Keratinocyte (primary cell): ENCODE data around the gene LEAP2. TPM values are rescaled to one million over a fixed set of nuclear protein-coding genes. Genes with fewer than 3 reads are reported as not detected.
A peak's percentile ranks its signal among the peaks of the same experiment; 100 is the strongest.

Source experiments
- DNase-seq: peaks from one replicate; pipeline ENCODE4 v3.0.0-alpha.2; 2011; ENCODE audit warnings: low read depth, missing footprints, low spot score
- FAIRE-seq: peaks from 2 replicates; lab custom pipeline; 2011; peaks lifted over from hg19 to GRCh38; lab: Jason Lieb, UNC
- H2AFZ ChIP-seq: 2 replicates; pipeline ENCODE4 v1.6.0; 2012; ENCODE audit warnings: low read length, control low read depth, inconsistent platforms; ENCODE audit not compliant: control insufficient read depth
- H3K27ac ChIP-seq: 2 replicates; pipeline ENCODE4 v1.5.1; 2011; ENCODE audit warnings: low read length; ENCODE audit not compliant: control insufficient read depth, insufficient read depth
- H3K27me3 ChIP-seq: 3 replicates; pipeline ENCODE4 v1.6.0; 2011; ENCODE audit warnings: low read length; ENCODE audit not compliant: control insufficient read depth, insufficient read depth; ENCODE audit errors: extremely low read depth
- H3K36me3 ChIP-seq, 2 experiments: 2 replicates in 1 of 2; 3 replicates in 1 of 2; pipeline ENCODE4 v1.5.1; 2011; ENCODE audit warnings: low read length in 2 of 2, mild to moderate bottlenecking in 1 of 2; ENCODE audit not compliant: control insufficient read depth in 2 of 2, insufficient read depth in 2 of 2; ENCODE audit errors: extremely low read depth in 1 of 2
- H3K4me1 ChIP-seq: 3 replicates; pipeline ENCODE4 v1.5.1; 2011; ENCODE audit warnings: low read length; ENCODE audit not compliant: control insufficient read depth, insufficient read depth; ENCODE audit errors: extremely low read depth
- H3K4me2 ChIP-seq: 3 replicates; pipeline ENCODE4 v1.6.0; 2011; ENCODE audit warnings: low read depth, low read length; ENCODE audit not compliant: control insufficient read depth, insufficient read depth; ENCODE audit errors: extremely low read depth
- H3K4me3 ChIP-seq, 3 experiments: fragments of 200-600 bp in 1 of 3; sonication (generic) in 1 of 3; 2 replicates in 2 of 3; 3 replicates in 1 of 3; pipeline ENCODE4 v1.5.1; 2011 to 2016; ENCODE audit warnings: low read length in 3 of 3, mild to moderate bottlenecking in 3 of 3, control low read depth in 2 of 3, inconsistent platforms in 1 of 3, low read depth in 1 of 3, mixed read lengths in 1 of 3, mixed run types in 1 of 3, moderate library complexity in 1 of 3; ENCODE audit not compliant: control insufficient read depth in 2 of 3, insufficient read depth in 2 of 3; ENCODE audit errors: extremely low read depth in 1 of 3
- H3K79me2 ChIP-seq: 2 replicates; pipeline ENCODE4 v1.6.0; 2012; ENCODE audit warnings: low read length; ENCODE audit not compliant: control insufficient read depth, insufficient read depth
- H3K9ac ChIP-seq: 3 replicates; pipeline ENCODE4 v1.6.0; 2011; ENCODE audit warnings: low read length; ENCODE audit not compliant: control insufficient read depth, insufficient read depth; ENCODE audit errors: extremely low read depth
- H3K9me1 ChIP-seq: 3 replicates; pipeline ENCODE4 v1.6.0; 2011; ENCODE audit warnings: low read length; ENCODE audit not compliant: control insufficient read depth, insufficient read depth; ENCODE audit errors: extremely low read depth
- H3K9me3 ChIP-seq: 2 replicates; pipeline ENCODE4 v1.5.1; 2012; ENCODE audit warnings: low read depth, low read length; ENCODE audit not compliant: control insufficient read depth
- H4K20me1 ChIP-seq: 3 replicates; pipeline ENCODE4 v1.6.0; 2011; ENCODE audit warnings: low read length; ENCODE audit not compliant: control insufficient read depth, insufficient read depth; ENCODE audit errors: extremely low read depth
- EZH2 ChIP-seq: IDR thresholded peaks from one replicate; pipeline ENCODE4 v1.6.1; 2012; ENCODE audit warnings: inconsistent platforms, mild to moderate bottlenecking, low read length, moderate library complexity
- dilution Hi-C: fragments of 300-500 bp; cut with MboI; formaldehyde crosslinking; loops from one replicate; pipeline ENCODE4 v1.7.0; 2020; ENCODE audit warnings: low sequenced_read_pairs; ENCODE audit not compliant: extremely low pct_ligation_motif_present
- polyA plus RNA-seq, 5 experiments: library from polyadenylated mRNA; depleted of rRNA in 3 of 5; stranded (reverse) in 3 of 5; stranded (forward) in 1 of 5; unstranded in 1 of 5; fragments of >200 nt; gene quantifications; 1 replicate in 1 of 5; 2 replicates in 3 of 5; 3 replicates in 1 of 5; pipeline versions ENCODE4 v1.2.1 to v1.2.3, GENCODE V29; 2011 to 2012; ENCODE audit warnings: missing spikeins in 2 of 5, low read depth in 1 of 5, low replicate concordance in 1 of 5
- TF ChIP-seq, protein P1 (sequence below), 3 experiments: IDR thresholded peaks in 1 of 3; conservative IDR thresholded peaks in 1 of 3; optimal IDR thresholded peaks in 1 of 3; 2 replicates in 2 of 3; 3 replicates in 1 of 3; pipeline versions ENCODE3 to v1.5.1; 2011; ENCODE audit warnings: low read length in 3 of 3, mild to moderate bottlenecking in 3 of 3, moderate library complexity in 2 of 3, control low read depth in 1 of 3, inconsistent platforms in 1 of 3; ENCODE audit not compliant: insufficient read depth in 2 of 3; ENCODE audit errors: extremely low read depth in 1 of 3

The LEAP2 gene
- polyA plus RNA-seq, 1 donor (not counting 4 experiments of a cell fraction or from before 2014, with no cell fraction given), result 1.2 TPM

DNA sequence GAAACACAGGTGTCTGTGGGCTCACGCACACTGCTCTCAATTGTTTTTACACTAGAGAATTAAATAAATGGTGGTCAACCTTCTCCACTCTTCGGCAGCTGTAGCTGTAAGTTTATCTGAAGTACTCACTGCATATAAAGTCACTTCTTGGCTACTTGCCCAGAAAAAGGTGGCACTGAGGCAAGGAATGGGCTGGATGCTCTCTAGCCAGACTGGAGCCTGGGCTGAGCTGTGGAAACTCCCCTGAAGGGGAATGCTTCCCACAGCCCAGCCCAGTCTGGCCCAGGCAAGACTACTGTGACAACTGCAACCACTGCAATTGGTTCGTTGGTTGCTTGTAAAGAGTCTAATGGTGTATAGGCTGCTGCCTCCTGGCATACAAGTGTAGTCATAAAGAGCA lies 4.5 kb downstream of the LEAP2 start:
- no peak overlapping the region for H3K4me2 ChIP-seq
- no peaks in the 10 kb centered on the region for H3K27me3 ChIP-seq
- H3K36me3 ChIP-seq, result peaks cover 11 to 26% of the 10 kb centered on the region in 2 experiments
- H3K9me1 ChIP-seq, result no peaks in the 10 kb centered on the region
- no peak overlapping the region for H3K27ac ChIP-seq
- no peaks in the 10 kb centered on the region for H3K79me2 ChIP-seq
- TF ChIP-seq EZH2, result no peak
- TF ChIP-seq, protein P1, sequence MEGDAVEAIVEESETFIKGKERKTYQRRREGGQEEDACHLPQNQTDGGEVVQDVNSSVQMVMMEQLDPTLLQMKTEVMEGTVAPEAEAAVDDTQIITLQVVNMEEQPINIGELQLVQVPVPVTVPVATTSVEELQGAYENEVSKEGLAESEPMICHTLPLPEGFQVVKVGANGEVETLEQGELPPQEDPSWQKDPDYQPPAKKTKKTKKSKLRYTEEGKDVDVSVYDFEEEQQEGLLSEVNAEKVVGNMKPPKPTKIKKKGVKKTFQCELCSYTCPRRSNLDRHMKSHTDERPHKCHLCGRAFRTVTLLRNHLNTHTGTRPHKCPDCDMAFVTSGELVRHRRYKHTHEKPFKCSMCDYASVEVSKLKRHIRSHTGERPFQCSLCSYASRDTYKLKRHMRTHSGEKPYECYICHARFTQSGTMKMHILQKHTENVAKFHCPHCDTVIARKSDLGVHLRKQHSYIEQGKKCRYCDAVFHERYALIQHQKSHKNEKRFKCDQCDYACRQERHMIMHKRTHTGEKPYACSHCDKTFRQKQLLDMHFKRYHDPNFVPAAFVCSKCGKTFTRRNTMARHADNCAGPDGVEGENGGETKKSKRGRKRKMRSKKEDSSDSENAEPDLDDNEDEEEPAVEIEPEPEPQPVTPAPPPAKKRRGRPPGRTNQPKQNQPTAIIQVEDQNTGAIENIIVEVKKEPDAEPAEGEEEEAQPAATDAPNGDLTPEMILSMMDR (optimal IDR thresholded peaks at IDR 0.05 in 1 of 3, IDR thresholded peaks at IDR 0.05 in 1 of 3, conservative IDR thresholded peaks at IDR 0.05 in 1 of 3; ENCODE audit: extremely low read depth in 1 of 3, insufficient read depth in 2 of 3, low read length in 3 of 3), result no peak
- no peak overlapping the region for H3K9ac ChIP-seq
- no peak overlapping the region for H3K4me3 ChIP-seq
- no peak for FAIRE-seq
- dilution Hi-C loops, result no loop called here
- no peak for DNase-seq
- no peaks in the 10 kb centered on the region for H3K4me1 ChIP-seq
- H2AFZ ChIP-seq, result no peak overlapping the region
- H3K9me3 ChIP-seq, result no peaks in the 10 kb centered on the region
- H4K20me1 ChIP-seq, result no peaks in the 10 kb centered on the region

DNA sequence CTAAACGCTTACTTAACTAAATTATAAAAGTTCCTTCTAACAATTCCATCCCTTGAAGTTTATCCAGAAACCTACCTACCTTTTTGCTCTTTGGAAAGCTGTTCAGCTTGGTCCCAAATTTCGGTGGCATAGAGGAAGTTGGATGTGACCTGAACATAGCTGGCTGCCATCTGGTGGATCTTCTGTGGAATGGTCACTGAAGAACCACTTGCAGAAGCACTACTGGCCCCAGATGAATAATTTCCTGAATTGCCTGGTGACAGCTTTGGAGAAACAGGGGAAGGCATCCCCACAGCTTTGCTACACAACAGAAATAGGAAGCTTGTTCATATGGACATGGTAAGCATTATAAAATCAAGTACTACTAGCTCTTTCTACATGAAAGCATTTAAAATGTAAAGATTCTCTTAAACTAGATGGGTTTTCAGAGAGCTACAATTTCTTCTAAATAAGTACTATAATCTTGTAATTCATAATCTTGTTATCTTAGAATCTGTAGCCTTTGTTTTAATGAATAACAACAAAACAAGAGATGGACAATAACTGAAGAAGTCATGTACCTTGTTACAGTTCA lies 9.9 kb downstream of the LEAP2 start:
- Histone ChIP-seq H3K9ac (no peak overlapping the region), H3K9me1 (no peaks in the 10 kb centered on the region), H3K27ac (no peak overlapping the region), H3K36me3 (peaks cover 20 to 40% of the 10 kb centered on the region in 2 experiments), H3K4me3 (no peak overlapping the region), H3K4me1 (no peaks in the 10 kb centered on the region), H4K20me1 (no peaks in the 10 kb centered on the region), H3K79me2 (no peaks in the 10 kb centered on the region), H2AFZ (no peak overlapping the region), H3K27me3 (no peaks in the 10 kb centered on the region), H3K4me2 (no peak overlapping the region), H3K9me3 (no peaks in the 10 kb centered on the region)
- FAIRE-seq (no peak), DNase-seq (peak; percentile 11)
- TF ChIP-seq, protein P1 (optimal IDR thresholded peaks at IDR 0.05 in 1 of 3, IDR thresholded peaks at IDR 0.05 in 1 of 3, conservative IDR thresholded peaks at IDR 0.05 in 1 of 3; ENCODE audit: extremely low read depth in 1 of 3, insufficient read depth in 2 of 3, low read length in 3 of 3), result peak; percentile 50 to 72 (median 65)
- TF ChIP-seq EZH2, result no peak
- dilution Hi-C loops, result no loop called here
